ENCODE data around the gene RNF220. TPM values are rescaled to one million over a fixed set of nuclear protein-coding genes. Genes with fewer than 3 reads are reported as not detected.
"Not testable (repeated sequence)": the region's sequence is repeated elsewhere in the genome, so short reads cannot be mapped to it uniquely, and the experiment has no call there.

The RNF220 gene
- total RNA-seq, 2 donors from 2014 or later: 53.3 to 62.0 TPM

GRCh38 chr1:44500181-44501046 is 95.4 kb downstream of the RNF220 start:
- no peak for DNase-seq
- no peaks in the 10 kb centered on the region for H3K36me3 ChIP-seq
- intact Hi-C loops (cut with DNase I): no loop called here
- no peak overlapping the region for H3K4me3 ChIP-seq
- H3K9ac ChIP-seq (ENCODE audit: low read depth in 2 of 2, low read length in 2 of 2): no peak overlapping the region
- TF ChIP-seq, protein P1, sequence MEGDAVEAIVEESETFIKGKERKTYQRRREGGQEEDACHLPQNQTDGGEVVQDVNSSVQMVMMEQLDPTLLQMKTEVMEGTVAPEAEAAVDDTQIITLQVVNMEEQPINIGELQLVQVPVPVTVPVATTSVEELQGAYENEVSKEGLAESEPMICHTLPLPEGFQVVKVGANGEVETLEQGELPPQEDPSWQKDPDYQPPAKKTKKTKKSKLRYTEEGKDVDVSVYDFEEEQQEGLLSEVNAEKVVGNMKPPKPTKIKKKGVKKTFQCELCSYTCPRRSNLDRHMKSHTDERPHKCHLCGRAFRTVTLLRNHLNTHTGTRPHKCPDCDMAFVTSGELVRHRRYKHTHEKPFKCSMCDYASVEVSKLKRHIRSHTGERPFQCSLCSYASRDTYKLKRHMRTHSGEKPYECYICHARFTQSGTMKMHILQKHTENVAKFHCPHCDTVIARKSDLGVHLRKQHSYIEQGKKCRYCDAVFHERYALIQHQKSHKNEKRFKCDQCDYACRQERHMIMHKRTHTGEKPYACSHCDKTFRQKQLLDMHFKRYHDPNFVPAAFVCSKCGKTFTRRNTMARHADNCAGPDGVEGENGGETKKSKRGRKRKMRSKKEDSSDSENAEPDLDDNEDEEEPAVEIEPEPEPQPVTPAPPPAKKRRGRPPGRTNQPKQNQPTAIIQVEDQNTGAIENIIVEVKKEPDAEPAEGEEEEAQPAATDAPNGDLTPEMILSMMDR (IDR thresholded peaks at IDR 0.05): no peak
- H3K4me1 ChIP-seq: no peaks in the 10 kb centered on the region
- H3K9me3 ChIP-seq: no peaks in the 10 kb centered on the region
- no peak overlapping the region for H3K27ac ChIP-seq
- H3K27me3 ChIP-seq: no peaks in the 10 kb centered on the region

GRCh38 chr1:44501047-44501890 is 96.2 kb downstream of the RNF220 start:
- TF ChIP-seq, protein P1 (IDR thresholded peaks at IDR 0.05): no peak
- no peaks in the 10 kb centered on the region for H3K36me3 ChIP-seq
- no peak overlapping the region for H3K9ac ChIP-seq (ENCODE audit: low read depth in 2 of 2, low read length in 2 of 2)
- no peak for DNase-seq
- no peaks in the 10 kb centered on the region for H3K27me3 ChIP-seq
- no peaks in the 10 kb centered on the region for H3K9me3 ChIP-seq
- H3K4me3 ChIP-seq: no peak overlapping the region
- H3K27ac ChIP-seq: no peak overlapping the region
- intact Hi-C loops (cut with DNase I): no loop called here
- no peaks in the 10 kb centered on the region for H3K4me1 ChIP-seq

DNA sequence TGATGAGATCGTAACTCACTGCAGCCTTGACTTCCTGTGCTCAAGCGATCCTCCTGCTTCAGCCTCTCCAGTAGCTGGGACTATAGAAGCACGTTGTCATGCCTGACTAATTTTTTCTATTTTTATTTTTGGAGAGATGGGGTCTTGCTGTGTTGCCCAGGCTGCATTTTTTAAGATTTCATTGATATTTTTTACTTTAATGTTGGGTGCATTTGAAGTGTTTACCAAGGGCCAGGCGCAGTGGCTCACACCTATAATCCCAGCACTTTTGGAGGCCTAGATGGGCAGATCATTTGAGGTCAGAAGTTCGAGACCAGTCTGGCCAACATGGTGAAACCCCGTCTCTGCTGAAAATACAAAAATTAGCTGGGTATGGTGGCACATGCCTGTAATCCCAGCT is 97.8 kb downstream of the RNF220 start:
- H3K27me3 ChIP-seq; H3K9me3 ChIP-seq; H3K9ac ChIP-seq (ENCODE audit: low read depth in 2 of 2, low read length in 2 of 2); intact Hi-C loops (cut with DNase I); H3K27ac ChIP-seq; DNase-seq; H3K4me3 ChIP-seq; H3K4me1 ChIP-seq; H3K36me3 ChIP-seq: not testable (repeated sequence)

DNA sequence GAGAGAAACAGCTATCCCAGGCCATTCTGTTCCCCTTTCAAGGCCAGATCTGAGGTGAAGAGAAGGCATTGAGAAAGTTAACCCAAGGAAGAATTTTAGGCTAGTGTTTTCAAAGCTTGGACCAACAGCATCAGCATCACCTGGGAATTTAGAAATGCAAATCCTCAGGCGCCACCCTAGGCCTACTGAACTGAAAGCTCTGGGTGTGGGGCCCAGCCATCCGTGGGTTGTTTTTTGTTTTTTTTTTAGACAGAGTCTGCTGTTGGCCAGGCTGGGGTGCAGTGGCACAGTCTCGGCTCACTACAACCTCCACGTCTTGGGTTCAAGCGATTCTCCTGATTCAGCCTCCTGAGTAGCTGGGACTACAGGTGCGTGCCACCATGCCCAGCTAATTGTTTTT is 98.6 kb downstream of the RNF220 start:
- H3K9ac ChIP-seq (ENCODE audit: low read depth in 2 of 2, low read length in 2 of 2): no peak overlapping the region
- H3K27me3 ChIP-seq: no peaks in the 10 kb centered on the region
- H3K4me3 ChIP-seq: no peak overlapping the region
- no peak for DNase-seq
- intact Hi-C loops (cut with DNase I): no loop called here
- H3K4me1 ChIP-seq: no peaks in the 10 kb centered on the region
- TF ChIP-seq, protein P1 (IDR thresholded peaks at IDR 0.05): no peak
- H3K36me3 ChIP-seq: no peaks in the 10 kb centered on the region
- no peaks in the 10 kb centered on the region for H3K9me3 ChIP-seq
- no peak overlapping the region for H3K27ac ChIP-seq

GRCh38 chr1:44505210-44505993 is 100.3 kb downstream of the RNF220 start:
- intact Hi-C loops (cut with DNase I): no loop called here
- Histone ChIP-seq H3K4me3 (no peak overlapping the region), H3K36me3 (no peaks in the 10 kb centered on the region), H3K9me3 (no peaks in the 10 kb centered on the region), H3K9ac (ENCODE audit: low read depth in 2 of 2, low read length in 2 of 2) (no peak overlapping the region), H3K4me1 (no peaks in the 10 kb centered on the region), H3K27me3 (no peaks in the 10 kb centered on the region), H3K27ac (no peak overlapping the region)
- TF ChIP-seq, protein P1 (IDR thresholded peaks at IDR 0.05): no peak
- no peak for DNase-seq

Measured in colonic mucosa (tissue), 4 donors.